ENCODE data around the gene RIN1.

RIN1 gene

DNA sequence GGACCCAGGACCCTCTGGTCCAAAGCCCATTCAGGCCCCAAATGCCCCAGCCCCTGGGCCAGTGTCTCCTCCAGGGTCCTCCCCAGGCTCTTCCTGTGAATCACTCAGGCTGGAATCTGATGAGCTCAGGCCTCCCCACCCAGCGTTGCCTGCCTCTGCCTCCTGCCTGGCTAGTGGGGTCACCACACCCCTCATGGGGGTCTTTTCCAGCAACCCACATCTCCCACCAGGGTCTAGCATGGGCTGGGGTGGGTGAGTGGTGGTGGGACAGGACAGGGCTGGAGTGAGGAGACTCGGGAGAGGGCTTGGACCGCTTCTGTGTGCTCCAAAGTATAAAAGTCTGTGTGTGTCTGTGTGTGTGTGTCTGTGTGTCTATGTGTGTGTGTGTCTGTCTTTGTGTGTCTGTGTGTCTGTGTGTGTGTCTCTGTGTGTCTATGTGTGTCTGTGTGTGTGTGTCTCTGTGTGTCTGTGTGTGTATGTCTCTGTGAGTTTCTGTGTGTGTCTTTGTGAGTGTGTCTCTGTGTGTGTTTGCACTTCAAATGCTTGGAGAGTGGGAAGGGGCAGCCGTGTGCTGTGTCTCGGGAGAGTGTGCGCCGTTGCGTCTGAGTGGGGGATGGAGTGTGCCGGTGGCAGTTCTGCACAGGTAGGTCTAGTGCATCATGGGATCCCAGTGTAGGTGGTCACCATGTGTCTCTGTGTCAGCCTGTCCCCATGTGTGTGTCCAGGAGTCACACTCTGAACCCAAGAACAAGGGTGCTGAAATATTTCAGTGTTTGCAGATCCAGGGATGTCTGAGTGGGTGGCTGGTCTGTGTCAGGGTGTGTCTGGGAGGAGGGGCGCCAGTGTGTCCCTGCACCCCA lies 8.8 kb downstream of the RIN1 start:
- TF ChIP-seq, protein P1, sequence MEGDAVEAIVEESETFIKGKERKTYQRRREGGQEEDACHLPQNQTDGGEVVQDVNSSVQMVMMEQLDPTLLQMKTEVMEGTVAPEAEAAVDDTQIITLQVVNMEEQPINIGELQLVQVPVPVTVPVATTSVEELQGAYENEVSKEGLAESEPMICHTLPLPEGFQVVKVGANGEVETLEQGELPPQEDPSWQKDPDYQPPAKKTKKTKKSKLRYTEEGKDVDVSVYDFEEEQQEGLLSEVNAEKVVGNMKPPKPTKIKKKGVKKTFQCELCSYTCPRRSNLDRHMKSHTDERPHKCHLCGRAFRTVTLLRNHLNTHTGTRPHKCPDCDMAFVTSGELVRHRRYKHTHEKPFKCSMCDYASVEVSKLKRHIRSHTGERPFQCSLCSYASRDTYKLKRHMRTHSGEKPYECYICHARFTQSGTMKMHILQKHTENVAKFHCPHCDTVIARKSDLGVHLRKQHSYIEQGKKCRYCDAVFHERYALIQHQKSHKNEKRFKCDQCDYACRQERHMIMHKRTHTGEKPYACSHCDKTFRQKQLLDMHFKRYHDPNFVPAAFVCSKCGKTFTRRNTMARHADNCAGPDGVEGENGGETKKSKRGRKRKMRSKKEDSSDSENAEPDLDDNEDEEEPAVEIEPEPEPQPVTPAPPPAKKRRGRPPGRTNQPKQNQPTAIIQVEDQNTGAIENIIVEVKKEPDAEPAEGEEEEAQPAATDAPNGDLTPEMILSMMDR (IDR thresholded peaks at IDR 0.05; ENCODE audit: control insufficient read depth, extremely low read depth, insufficient read depth): no peak
- DNase-seq (ENCODE audit: low read depth): no peak
- H3K4me3 ChIP-seq (ENCODE audit: low read depth, low read length): no peak overlapping the region

DNA sequence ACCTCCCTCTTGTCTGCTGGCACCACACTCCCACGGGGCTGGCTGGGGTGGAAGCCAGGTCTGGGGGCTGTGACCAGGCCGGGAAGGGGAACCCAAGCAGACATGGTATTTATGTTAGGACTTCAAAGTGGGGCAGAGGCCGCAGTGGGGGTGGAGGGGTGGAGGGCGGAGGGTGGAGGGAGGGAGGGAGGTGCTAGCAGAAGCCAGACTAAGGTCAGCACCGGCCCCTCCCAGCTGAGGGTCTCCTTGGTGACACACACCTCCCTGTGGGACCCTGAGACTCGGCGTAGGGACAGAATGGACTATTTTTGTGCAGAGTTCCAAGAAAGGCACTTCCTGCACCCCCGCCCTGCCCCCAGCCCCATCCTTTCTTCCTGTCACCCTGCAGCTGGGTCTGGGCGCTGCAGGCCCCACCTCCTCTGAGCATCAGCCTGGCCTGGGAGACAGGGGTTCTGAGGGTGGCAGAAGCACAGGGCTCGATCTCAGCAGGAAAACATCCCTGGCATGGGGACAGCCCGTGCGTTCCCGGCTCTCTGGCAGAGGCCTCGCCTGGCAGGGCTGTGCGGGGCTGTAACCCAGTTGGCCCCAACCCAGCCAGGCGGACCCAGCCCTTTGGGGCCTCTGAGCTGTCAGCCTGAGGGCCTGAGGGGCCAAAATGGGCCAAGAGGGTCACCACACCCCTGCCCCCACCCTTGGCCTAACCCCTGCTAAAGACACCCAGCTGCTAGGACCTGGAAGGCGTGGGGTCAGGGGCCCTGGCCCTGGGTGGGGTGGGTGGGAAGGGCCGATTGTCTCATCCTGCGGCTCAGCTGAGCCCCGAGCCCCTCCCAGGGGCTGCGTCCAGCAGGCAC lies 9.7 kb downstream of the RIN1 start:
- DNase-seq (ENCODE audit: low read depth): no peak
- no peak overlapping the region for H3K4me3 ChIP-seq (ENCODE audit: low read depth, low read length)
- TF ChIP-seq, protein P1 (IDR thresholded peaks at IDR 0.05; ENCODE audit: control insufficient read depth, extremely low read depth, insufficient read depth): no peak

DNA sequence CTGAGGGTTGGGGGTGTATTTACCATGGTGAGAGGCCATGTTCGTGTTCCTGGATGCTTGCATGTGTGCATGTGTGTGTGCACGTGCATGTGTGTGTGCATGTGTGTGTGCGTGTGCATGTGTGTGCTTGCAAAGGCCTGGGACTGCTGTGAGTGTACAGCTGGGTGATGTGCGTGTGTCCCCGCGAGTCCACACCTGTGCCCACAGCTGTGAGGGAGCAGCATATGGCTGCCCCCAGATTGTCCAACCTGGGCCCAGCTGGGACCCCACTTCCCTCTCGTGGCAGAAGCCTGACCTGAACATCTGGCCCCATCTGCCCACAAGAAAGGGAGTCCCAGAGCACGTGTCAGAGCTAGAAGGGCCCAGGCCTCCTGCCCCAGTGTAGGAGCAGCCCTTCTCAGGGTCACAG lies 11.0 kb downstream of the RIN1 start:
- TF ChIP-seq, protein P1 (IDR thresholded peaks at IDR 0.05; ENCODE audit: control insufficient read depth, extremely low read depth, insufficient read depth): no peak
- no peak for DNase-seq (ENCODE audit: low read depth)
- H3K4me3 ChIP-seq (ENCODE audit: low read depth, low read length): no peak overlapping the region

DNA sequence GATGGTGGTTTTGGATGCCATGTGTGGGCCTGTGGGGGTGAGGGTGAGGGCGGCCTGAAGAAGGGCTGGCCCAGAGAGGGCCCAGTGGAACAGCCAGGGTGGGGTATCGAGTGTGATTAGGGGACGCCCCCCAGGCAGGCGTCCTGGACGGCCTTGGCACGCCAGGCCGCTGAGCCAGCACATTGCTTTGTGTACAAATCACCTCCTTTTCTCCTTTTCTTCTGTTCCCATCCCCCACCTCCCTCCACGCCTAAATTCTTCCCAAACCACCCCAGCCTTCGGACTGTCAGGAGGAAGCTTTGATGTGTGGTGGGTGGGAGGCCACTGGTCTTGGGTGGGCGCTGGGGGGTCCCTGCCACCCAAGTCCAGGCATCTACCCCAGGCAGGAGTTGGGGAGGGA lies 11.6 kb downstream of the RIN1 start:
- no peak overlapping the region for H3K4me3 ChIP-seq (ENCODE audit: low read depth, low read length)
- TF ChIP-seq, protein P1 (IDR thresholded peaks at IDR 0.05; ENCODE audit: control insufficient read depth, extremely low read depth, insufficient read depth): no peak
- no peak for DNase-seq (ENCODE audit: low read depth)

DNA sequence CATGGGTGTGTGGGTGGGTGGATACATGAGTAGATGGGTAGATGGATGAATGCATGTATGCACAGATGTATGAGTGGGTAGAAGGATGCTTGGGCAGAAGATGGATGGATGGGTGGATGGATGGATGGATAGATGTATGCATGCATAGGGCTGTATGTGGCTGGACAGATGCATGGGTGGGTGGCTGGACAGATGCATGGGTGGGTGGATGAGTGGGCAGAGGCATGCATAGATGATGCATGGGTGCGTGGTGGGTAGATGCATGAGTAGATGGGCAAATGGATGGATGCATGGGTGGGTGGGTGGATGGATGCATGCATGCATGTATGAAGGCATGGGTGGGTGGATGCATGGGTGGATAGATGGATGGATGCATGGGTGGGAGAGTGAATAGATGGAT lies 12.6 kb downstream of the RIN1 start:
- no peak for DNase-seq (ENCODE audit: low read depth)
- H3K4me3 ChIP-seq (ENCODE audit: low read depth, low read length): no peak overlapping the region
- TF ChIP-seq, protein P1 (IDR thresholded peaks at IDR 0.05; ENCODE audit: control insufficient read depth, extremely low read depth, insufficient read depth): no peak

DNA sequence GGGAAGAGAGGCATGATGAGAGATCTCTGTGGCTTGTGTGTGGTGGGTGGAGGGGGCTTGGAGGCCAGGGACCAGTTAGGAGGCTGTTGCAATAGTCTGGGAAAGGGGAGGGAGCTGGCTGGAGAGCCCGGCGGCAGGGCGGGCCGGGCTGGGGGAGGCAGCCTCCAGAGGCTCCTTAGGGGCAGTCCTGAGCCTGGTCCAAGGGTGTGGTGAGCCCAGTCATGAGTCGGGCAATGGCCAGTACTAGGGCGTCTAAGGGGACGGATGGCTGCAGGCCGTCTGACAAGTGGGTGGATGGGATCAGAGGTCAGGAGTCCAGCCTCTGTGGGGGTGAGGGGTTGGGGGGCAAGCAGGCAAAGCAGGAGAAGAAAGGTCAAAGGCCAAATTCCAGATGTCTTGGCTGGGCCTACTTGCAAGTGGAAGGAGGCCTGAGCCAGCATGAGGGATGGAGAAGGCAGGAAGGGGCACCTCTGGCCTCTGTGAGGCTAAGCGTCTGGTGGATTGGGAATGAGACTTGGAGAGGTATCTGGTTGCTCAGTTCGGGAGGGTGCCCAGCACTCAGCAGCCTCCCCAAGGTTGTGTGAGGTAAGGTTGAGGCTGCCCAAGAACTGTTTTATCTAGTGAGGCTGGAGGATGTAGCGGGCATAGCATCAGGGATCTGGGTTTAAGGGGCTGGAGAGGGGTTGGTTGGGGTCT lies 13.4 kb downstream of the RIN1 start:
- no peak for DNase-seq (ENCODE audit: low read depth)
- TF ChIP-seq, protein P1 (IDR thresholded peaks at IDR 0.05; ENCODE audit: control insufficient read depth, extremely low read depth, insufficient read depth): no peak
- no peak overlapping the region for H3K4me3 ChIP-seq (ENCODE audit: low read depth, low read length)

Measured in LNCaP clone FGC (cell line).